CD4-positive, alpha-beta T cell treated with Interleukin-4 for 1 hour (primary cell): ENCODE results near the gene SORBS2.

ENCODE experiments used
- DNase-seq, 2 donors: peaks; one replicate each; pipeline ENCODE4 v3.0.0-alpha.2; 2020 to 2022

The SORBS2 gene

GRCh38 chr4:185666156-185666555 lies 145.8 kb downstream of the SORBS2 start:
- DNase-seq: no peak

- DNase-seq: no peak
Measured at GRCh38 chr4:185665655-185666054, 146.3 kb downstream of the SORBS2 start.

GRCh38 chr4:185664481-185664880 lies 147.5 kb downstream of the SORBS2 start:
- no peak for DNase-seq

GRCh38 chr4:185662030-185662778 lies 149.8 kb downstream of the SORBS2 start:
- no peak for DNase-seq

GRCh38 chr4:185660340-185660739 lies 151.7 kb downstream of the SORBS2 start:
- DNase-seq: no peak

GRCh38 chr4:185657699-185658098 lies 154.3 kb downstream of the SORBS2 start:
- no peak for DNase-seq

- no peak for DNase-seq
Measured at GRCh38 chr4:185657183-185657582, 154.8 kb downstream of the SORBS2 start.

GRCh38 chr4:185656467-185656931 lies 155.5 kb downstream of the SORBS2 start:
- DNase-seq: no peak

- no peak for DNase-seq
Measured at GRCh38 chr4:185654965-185655554, 156.9 kb downstream of the SORBS2 start.

- no peak for DNase-seq
Measured at GRCh38 chr4:185654311-185654710, 157.7 kb downstream of the SORBS2 start.

GRCh38 chr4:185651851-185652250 lies 160.1 kb downstream of the SORBS2 start:
- no peak for DNase-seq

GRCh38 chr4:185651137-185651677 lies 160.8 kb downstream of the SORBS2 start:
- no peak for DNase-seq

- no peak for DNase-seq
Measured at GRCh38 chr4:185648631-185649030, 163.4 kb downstream of the SORBS2 start.

GRCh38 chr4:185645403-185645802 lies 166.6 kb downstream of the SORBS2 start:
- DNase-seq: no peak

- no peak for DNase-seq
Measured at GRCh38 chr4:185644408-185644807, 167.6 kb downstream of the SORBS2 start.

GRCh38 chr4:185642907-185643306 lies 169.1 kb downstream of the SORBS2 start:
- DNase-seq: no peak

- DNase-seq: peak in 1 of 2 donors; percentile 11
Measured at GRCh38 chr4:185640811-185641675, 171.0 kb downstream of the SORBS2 start.

- DNase-seq: no peak
Measured at GRCh38 chr4:185638548-185639301, 173.3 kb downstream of the SORBS2 start.

GRCh38 chr4:185638093-185638492 lies 173.9 kb downstream of the SORBS2 start:
- no peak for DNase-seq

- DNase-seq: no peak
Measured at GRCh38 chr4:185637163-185637875, 174.7 kb downstream of the SORBS2 start.

- no peak for DNase-seq
Measured at GRCh38 chr4:185634066-185634652, 177.8 kb downstream of the SORBS2 start.
